ENCODE results near the gene MAPK6. TPM values are rescaled to one million over a fixed set of nuclear protein-coding genes. Genes with fewer than 3 reads are reported as not detected.
A peak's percentile ranks its signal among the peaks of the same experiment; 100 is the strongest.

The MAPK6 gene
- total and polyA plus RNA-seq, 12 donors = 2.9 to 48.0 (median 17.1) TPM

DNA sequence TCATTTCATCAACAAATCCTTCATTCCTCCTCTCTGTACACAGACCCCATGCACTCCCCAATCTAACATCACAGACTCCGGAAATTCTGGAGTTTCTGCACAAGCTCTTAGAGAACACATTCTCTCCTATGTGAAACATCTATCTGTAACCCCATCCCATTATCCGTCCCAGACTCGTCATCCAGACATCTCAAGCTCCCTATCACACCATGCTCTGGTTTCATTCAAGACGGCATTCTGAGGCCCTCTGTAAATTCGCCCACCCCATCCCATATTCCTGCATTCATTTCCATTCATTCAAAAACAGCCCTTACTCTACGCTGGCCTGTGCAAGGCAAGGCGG, 48.0 kb upstream of the MAPK6 start:
- TF ChIP-seq, protein P1, sequence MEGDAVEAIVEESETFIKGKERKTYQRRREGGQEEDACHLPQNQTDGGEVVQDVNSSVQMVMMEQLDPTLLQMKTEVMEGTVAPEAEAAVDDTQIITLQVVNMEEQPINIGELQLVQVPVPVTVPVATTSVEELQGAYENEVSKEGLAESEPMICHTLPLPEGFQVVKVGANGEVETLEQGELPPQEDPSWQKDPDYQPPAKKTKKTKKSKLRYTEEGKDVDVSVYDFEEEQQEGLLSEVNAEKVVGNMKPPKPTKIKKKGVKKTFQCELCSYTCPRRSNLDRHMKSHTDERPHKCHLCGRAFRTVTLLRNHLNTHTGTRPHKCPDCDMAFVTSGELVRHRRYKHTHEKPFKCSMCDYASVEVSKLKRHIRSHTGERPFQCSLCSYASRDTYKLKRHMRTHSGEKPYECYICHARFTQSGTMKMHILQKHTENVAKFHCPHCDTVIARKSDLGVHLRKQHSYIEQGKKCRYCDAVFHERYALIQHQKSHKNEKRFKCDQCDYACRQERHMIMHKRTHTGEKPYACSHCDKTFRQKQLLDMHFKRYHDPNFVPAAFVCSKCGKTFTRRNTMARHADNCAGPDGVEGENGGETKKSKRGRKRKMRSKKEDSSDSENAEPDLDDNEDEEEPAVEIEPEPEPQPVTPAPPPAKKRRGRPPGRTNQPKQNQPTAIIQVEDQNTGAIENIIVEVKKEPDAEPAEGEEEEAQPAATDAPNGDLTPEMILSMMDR (IDR thresholded peaks at IDR 0.05) = no peak
- TF ChIP-seq POLR2A (IDR thresholded peaks at IDR 0.05) = no peak
- no peak for DNase-seq
- WGBS, 4 donors = 0 to 2% (median 1%) methylated on average over 7 of the region's 7 CpGs
- H3K27ac ChIP-seq = peak overlapping the region; percentile 74 to 89 (median 82)
- peaks cover 0 to 18% (median 0%) of the 10 kb centered on the region in 3 donors for H3K9me3 ChIP-seq (replicated peaks in 1 of 3)
- no peaks in the 10 kb centered on the region for H3K36me3 ChIP-seq (replicated peaks in 1 of 2)
- H3K4me1 ChIP-seq (replicated peaks in 1 of 2) = peaks cover 8 to 15% of the 10 kb centered on the region in 2 donors
- H3K27me3 ChIP-seq = no peaks in the 10 kb centered on the region
- intact Hi-C loops (cut with DNase I) = loop anchor here in 1 of 2 donors (10.0 kb wide), 1 partner anchor 114 kb away; no protein-coding TSS in a partner anchor
- peak overlapping the region; percentile 29 to 85 (median 66) for H3K4me3 ChIP-seq

DNA sequence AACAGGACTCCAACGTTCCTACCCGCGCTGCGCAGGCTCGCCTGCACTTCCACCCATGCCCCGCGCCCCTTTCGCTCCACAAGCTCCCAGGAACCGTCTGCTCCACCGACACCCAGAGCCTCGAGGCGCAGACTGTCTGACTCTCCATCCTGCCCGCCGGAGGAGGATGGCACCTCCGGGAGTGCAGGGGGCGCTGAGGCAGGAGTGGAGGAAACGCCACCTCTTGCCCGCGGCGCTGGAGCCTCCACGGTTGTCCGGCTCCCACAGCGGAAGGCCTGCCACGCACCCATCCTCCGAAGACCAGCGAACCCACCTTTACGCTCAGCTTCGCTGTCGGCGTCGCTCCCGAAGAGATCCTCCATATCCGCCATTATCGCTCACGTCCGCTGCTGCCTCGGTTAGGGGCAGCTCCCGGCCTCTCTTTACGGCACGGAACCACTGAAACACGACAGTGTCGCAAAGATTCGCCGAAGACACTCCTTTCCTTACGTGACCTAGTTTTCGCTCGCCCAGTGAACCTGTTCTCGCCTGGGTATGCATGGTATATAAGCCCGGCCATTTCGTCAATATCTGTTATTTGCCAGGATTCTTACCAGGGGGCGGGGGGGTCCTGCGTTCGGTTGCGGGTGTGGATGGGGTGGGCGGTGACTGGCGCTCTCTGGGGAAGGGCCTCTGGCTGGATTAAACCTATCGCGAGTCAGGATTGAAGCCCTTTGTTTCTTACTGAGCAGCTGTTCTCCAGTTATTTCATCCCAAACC, 47.5 kb upstream of the MAPK6 start, which contains the start of gene LEO1:
Gene LEO1, minus strand, starts transcription at position 404 of the 759 bp plus-strand sequence. Its CDS starts 33 bp downstream, at position 371.
- H3K36me3 ChIP-seq (replicated peaks in 1 of 2) = no peaks in the 10 kb centered on the region
- DNase-seq = peak; percentile 92 to 96 (median 94)
- peaks cover 8 to 15% of the 10 kb centered on the region in 2 donors for H3K4me1 ChIP-seq (replicated peaks in 1 of 2)
- TF ChIP-seq POLR2A (IDR thresholded peaks at IDR 0.05) = peak in 1 of 2 donors; percentile 73
- TF ChIP-seq, protein P1 (IDR thresholded peaks at IDR 0.05) = peak in 5 of 6 experiments; percentile 35 to 58 (median 43)
- no peaks in the 10 kb centered on the region for H3K27me3 ChIP-seq
- intact Hi-C loops (cut with DNase I) = loop anchor here in 1 of 2 donors (10.0 kb wide), 1 partner anchor 113 kb away; no protein-coding TSS in a partner anchor
- peak within 1 kb of the TSS; percentile 74 to 89 (median 82) for H3K27ac ChIP-seq
- H3K4me3 ChIP-seq = peak within 1 kb of the TSS; percentile 29 to 85 (median 66)
- peaks cover 0 to 17% (median 0%) of the 10 kb centered on the region in 3 donors for H3K9me3 ChIP-seq (replicated peaks in 1 of 3)
- 0 to 1% (median 0%) methylated on average over 38 to 58 of the region's 58 CpGs for WGBS, 4 donors

DNA sequence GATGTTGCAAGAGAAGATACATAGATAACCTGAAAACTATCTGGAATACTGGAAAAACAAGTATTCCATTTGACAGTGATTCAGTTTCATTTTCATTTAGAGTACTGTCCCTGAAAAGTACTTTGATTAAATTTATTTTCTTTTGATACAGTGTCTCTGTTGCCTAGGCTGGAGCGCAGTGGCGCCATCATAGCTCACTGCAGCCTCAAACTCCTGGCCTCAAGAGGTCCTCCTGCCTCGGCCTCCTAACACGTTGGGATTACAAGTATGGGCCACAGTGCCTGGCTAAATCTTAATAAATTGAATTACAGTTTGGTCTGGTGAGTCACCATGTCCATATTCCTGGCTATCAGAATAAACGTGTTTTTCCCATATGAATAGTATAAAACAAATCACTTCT, 45.8 kb upstream of the MAPK6 start:
- 70 to 94% (median 90%) methylated on average over 5 of the region's 5 CpGs for WGBS, 4 donors
- H3K27me3 ChIP-seq = no peaks in the 10 kb centered on the region
- H3K4me1 ChIP-seq (replicated peaks in 1 of 2) = peaks cover 8 to 15% of the 10 kb centered on the region in 2 donors
- peaks cover 0 to under 1% (median 0%) of the 10 kb centered on the region in 3 donors for H3K9me3 ChIP-seq (replicated peaks in 1 of 3)
- H3K36me3 ChIP-seq (replicated peaks in 1 of 2) = no peaks in the 10 kb centered on the region
- H3K4me3 ChIP-seq = no peak overlapping the region
- no peak for DNase-seq
- TF ChIP-seq POLR2A (IDR thresholded peaks at IDR 0.05) = no peak
- TF ChIP-seq, protein P1 (IDR thresholded peaks at IDR 0.05) = no peak
- intact Hi-C loops (cut with DNase I) = loop anchor here in 1 of 2 donors (10.0 kb wide), 1 partner anchor 112 kb away; no protein-coding TSS in a partner anchor
- H3K27ac ChIP-seq = no peak overlapping the region

DNA sequence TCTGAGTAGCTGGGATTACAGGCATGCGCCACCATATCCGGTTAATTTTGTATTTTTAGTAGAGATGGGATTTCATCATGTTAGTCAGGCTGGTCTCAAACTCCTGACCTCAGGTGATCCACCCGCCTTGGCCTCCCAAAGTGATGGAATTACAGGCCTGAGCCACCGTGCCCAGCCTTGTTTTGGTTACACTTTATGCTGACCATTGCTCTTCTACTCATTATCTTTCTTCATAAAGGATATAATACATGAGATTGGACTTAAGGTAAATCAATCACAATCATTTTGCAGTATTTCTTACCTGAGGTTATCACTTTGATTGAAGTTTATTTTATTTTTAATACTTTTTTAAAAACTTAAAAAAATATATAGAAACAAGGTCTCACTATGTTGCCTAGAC, 45.2 kb upstream of the MAPK6 start:
- WGBS, 4 donors = 88 to 99% (median 96%) methylated on average over 4 of the region's 4 CpGs

More for the DNA sequence above, 45.2 kb upstream of the MAPK6 start:
- Histone ChIP-seq H3K36me3 (replicated peaks in 1 of 2) (no peaks in the 10 kb centered on the region), H3K27ac (no peak overlapping the region), H3K4me1 (replicated peaks in 1 of 2) (peaks cover 8 to 15% of the 10 kb centered on the region in 2 donors), H3K9me3 (replicated peaks in 1 of 3) (no peaks in the 10 kb centered on the region), H3K4me3 (no peak overlapping the region), H3K27me3 (no peaks in the 10 kb centered on the region)
- intact Hi-C loops (cut with DNase I) = loop anchor here in 1 of 2 donors (10.0 kb wide), 1 partner anchor 111 kb away; no protein-coding TSS in a partner anchor
- TF ChIP-seq, protein P1 (IDR thresholded peaks at IDR 0.05) = no peak
- TF ChIP-seq POLR2A (IDR thresholded peaks at IDR 0.05) = no peak
- DNase-seq = no peak

Measured in adrenal gland (tissue), 12 donors.